ENCODE data around the gene KRTAP19-6.
"Not testable (repeated sequence)": the region's sequence is repeated elsewhere in the genome, so short reads cannot be mapped to it uniquely, and the experiment has no call there.

The KRTAP19-6 gene, protein sequence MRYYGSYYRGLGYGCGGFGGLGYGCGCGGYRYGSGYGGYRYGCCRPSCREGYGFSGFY

GRCh38 chr21:30541764-30542163 is at the start of gene KRTAP19-6:
Gene KRTAP19-6, minus strand, starts transcription at chr21:30541864. Its CDS starts 31 bp downstream, at chr21:30541833.
- DNase-seq: no peak

- no peak for DNase-seq
Observed at GRCh38 chr21:30590297-30590696, 48.6 kb upstream of the KRTAP19-6 start, which contains the start of gene KRTAP22-2. Gene KRTAP22-2, minus strand, starts transcription at chr21:30590397.

- DNase-seq: no peak
Observed at GRCh38 chr21:30582870-30583269, 41.2 kb upstream of the KRTAP19-6 start.

- DNase-seq: no peak
Observed at GRCh38 chr21:30580132-30580531, 38.5 kb upstream of the KRTAP19-6 start.

- DNase-seq: no peak
Observed at GRCh38 chr21:30579346-30579745, 37.7 kb upstream of the KRTAP19-6 start.

GRCh38 chr21:30577766-30578165 is 36.1 kb upstream of the KRTAP19-6 start:
- DNase-seq: no peak

- no peak for DNase-seq
Observed at GRCh38 chr21:30567617-30568016, 26.0 kb upstream of the KRTAP19-6 start.

DNA sequence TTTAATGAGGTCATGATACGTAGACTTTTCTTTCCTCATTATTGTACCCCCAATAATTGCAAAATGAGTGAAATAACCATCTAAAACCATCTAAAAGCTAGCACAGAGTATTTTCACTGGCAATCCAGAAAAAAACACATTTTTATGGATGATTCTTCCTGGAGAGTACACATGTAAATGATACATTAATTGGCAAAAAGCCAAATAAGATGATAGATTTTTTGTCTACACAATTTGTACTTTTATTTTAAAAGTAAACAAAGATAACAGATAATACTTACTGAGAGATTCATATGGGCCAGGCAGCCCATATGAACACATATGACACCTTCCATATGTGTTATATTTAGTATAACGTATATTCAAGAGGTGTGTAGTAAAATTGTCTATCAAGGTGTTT is 22.0 kb upstream of the KRTAP19-6 start:
- no peak for DNase-seq

- no peak for DNase-seq
Observed at GRCh38 chr21:30563072-30563471, 21.4 kb upstream of the KRTAP19-6 start.

DNA sequence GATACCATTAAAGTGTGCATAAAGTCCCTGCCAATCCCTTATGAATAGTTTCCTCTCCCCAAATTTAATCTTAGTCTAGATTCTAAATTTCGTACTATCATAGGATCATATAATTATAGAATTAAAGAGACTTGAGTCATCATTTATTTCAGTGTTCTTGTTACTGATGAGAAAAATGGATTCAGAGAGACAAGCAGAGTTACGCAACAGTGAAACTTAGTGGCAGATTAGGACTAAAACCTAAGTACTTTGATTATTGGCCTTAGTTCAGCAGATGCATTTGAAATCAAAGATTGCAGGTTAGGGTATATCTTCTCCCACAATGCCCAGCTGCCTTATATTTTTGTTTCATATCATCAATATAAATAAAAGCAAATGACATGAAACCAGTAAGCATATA is 20.3 kb upstream of the KRTAP19-6 start:
- DNase-seq: no peak

- no peak for DNase-seq
Observed at GRCh38 chr21:30561264-30561895, 19.7 kb upstream of the KRTAP19-6 start, which contains the start of gene KRTAP19-7. Gene KRTAP19-7, minus strand, starts transcription at chr21:30561314. Its CDS starts 25 bp downstream, at chr21:30561289.

DNA sequence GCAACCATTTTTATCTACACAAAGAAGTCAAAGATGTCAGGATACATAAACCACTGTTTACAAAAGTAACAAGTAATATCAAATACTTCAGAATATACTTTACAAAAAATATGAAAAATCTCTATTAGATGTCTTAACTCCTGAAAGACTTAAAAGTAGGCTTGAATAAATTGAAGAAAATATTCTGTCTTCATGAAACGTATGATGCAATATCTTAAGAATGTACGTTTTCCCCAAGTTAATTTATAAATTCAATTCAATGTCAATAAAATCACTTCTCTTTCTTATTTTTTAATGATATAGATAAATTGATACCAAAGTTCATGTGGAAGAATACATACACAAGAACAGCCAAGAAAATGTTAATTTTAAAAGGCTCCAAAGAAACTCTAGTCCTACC is 13.4 kb upstream of the KRTAP19-6 start:
- DNase-seq: no peak

GRCh38 chr21:30552782-30553181 is 11.1 kb upstream of the KRTAP19-6 start:
- DNase-seq: no peak

DNA sequence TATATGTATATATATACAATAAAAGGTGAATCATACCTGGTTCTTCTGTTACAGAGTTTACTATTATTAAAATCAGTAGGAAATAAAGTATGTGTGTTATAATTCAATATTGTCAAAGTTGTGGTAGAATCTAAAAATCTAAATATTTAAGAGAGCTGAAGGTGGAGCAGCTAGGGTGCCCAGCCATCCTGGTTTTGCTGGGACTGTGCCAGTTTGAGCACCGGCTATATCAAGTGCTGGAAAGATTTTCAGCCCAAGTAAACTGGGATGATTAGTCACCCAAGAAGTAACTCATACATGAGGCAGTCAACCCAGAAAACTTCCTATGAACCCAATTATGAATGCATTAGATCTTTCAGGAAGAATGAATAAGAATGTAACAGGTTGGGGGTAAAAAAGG is 22.8 kb downstream of the KRTAP19-6 start:
- DNase-seq: no peak

DNA sequence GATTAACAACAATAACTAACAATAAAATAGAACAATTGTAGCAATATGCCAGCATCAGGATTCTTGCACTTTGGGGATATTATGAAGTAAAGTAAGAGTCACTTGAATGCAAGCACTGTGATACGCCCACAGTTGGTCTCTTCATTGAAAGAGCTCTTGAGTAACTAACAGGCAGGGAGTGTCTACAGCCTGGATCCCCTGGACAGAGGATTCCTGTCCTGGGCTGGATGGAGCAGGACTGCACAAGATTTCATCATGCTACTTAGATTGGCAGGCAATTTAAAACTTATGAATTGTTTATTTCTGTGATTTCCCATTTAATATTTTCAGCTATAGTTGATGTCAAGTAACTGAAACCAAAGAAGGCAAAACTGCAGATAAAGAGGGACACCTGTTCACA is 26.0 kb downstream of the KRTAP19-6 start:
- no peak for DNase-seq

- DNase-seq: not testable (repeated sequence)
Observed at GRCh38 chr21:30505621-30506205, 36.0 kb downstream of the KRTAP19-6 start.

DNA sequence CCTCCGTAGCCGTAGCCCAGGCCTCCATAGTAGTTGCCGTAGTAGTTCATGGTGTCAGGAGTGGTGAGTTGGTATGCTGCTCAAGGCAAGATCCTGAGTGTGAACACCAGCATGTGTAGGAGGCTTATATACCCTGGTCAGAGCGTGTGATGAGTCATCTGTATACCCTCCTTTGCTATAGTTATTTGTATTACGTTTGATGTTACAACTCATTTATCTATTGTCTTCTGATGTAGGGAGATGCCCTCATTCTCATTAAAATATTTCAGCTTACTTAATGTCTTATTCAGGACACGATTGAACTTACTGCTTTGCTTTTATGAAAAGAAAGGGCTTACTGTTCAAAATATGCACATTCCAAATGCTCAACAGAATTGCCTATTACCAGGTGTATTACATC is 39.6 kb downstream of the KRTAP19-6 start, which contains the start of gene KRTAP19-5:
KRTAP19-5 (minus strand) TSS at position 101 of the 400 bp plus-strand sequence; CDS start at position 50, 51 bp downstream.
- no peak for DNase-seq

- no peak for DNase-seq
Observed at GRCh38 chr21:30497065-30497464, 44.6 kb downstream of the KRTAP19-6 start, which contains the start of gene KRTAP19-4. Gene KRTAP19-4, minus strand, starts transcription at chr21:30497165. Its CDS starts 55 bp downstream, at chr21:30497110.

- DNase-seq: no peak
Observed at GRCh38 chr21:30491963-30492428, 49.7 kb downstream of the KRTAP19-6 start, which contains the start of gene KRTAP19-3. Gene KRTAP19-3, minus strand, starts transcription at chr21:30492013. Its CDS starts 56 bp downstream, at chr21:30491957.

Measured in T1000 (cell line).